ENCODE measurements around the gene CCDC167.
"Not testable (repeated sequence)": the region's sequence is repeated elsewhere in the genome, so short reads cannot be mapped to it uniquely, and the experiment has no call there.

Gene CCDC167

DNA sequence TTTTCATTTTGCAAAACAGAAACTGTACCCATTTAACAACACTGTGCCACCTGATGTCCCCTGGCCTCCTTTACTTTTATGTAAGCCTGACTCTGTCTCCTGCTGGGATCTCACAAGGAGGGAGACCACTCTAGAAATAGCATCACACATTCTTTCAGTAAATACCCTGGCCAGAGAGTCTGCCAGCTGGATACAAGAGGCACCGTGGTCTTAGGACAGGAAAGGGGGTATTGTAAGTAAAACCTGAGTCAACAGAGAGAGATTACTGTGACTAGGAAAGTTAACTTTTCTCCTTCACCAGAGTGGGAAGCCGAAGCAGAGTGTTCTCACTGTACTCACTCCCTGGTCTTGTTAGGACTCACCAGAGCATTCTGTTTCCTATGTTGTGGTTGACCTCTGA, 38.9 kb downstream of the CCDC167 start:
- no peak for DNase-seq

DNA sequence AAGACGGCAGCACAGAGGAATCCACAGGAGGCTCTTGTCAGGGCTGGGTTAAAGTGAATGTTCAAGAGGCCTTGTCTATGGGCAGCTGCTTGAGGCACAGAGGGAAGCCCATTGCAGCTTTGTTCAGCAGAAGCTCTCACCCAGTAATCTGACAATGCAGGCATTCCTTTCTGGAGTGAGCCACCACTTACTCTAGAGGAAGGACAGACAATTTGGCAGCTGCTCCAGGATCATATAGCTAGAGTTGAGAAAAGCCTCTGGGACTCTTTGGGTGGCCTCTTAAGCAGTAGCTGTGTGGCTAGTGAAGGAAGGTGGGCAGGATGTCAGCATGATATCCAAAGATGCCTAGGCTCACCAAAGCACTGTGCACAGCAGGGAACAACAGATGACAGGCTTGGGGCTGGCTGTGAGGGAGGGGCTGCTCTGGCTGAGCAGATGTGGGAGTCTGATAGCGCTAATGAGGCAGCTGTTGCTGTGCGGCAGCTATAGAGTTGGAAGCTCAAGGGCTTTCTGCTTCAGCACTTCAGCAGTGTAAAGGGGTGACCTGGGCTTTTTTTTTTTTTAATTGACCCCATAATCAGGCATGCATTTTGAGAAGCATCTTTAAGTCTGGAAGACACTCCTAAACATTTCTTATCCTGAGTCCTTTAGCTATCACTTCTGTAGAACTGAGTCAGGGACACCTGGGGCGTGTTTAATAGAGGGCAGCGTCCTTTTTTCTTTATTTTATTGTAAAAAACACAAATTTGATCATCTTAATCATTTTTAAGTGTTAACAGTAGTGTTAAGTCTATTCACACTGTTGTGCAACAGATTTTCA, 39.5 kb downstream of the CCDC167 start:
- DNase-seq, result no peak

DNA sequence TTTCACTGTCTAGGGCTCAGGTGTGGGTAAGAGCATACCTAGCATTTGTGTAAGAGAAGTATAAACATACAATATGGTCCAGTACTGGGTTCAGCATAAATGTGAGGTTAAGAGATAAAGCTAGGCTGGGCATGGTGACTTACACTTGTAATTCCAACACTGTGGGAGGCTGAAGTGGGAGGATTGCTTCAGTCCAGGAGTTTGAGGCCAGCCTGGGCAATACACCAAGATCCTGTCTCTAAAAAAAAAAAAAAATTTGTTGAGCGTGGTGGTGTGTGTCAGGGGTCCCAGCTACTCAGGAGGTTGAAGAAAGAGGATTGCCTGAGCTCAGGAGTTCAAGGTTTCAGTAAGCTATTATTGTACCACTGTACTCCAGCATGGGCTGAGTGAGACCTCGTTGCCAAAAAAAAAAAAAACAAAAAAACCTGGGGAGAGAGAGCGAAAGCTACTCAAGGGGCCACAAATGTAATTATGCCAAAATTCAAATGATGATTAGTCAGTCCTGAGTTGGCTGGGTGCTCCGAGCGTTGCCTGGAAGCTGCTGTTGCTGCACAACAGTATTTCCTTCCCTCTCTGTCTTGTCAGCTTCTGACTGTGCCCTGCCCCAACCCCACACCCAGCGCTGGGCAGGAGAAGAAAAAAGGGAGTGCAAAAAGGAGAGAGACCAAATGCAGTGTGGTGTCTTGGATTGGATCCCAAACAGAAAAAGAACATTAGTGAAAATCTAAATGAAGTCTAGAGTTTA, 42.7 kb downstream of the CCDC167 start:
- no peak for DNase-seq

DNA sequence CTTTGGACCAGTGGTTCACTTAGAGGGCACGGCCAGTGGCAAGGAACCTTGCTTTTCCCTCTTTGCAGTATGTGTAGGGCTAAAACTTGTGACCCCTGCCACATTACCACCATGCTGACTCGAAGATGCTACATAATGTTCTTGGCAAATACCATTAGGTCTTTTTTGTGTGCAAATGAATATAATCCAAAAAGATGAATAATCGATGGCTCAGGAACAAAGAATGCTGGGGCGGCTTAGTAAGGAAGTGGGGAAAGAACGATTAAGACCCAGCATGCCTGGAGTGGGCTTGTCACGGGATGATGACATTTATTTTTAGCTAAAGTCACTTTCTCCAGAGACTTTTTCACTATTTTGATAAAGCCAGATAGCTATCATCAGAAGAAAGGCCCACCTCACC, 43.6 kb downstream of the CCDC167 start:
- no peak for DNase-seq

DNA sequence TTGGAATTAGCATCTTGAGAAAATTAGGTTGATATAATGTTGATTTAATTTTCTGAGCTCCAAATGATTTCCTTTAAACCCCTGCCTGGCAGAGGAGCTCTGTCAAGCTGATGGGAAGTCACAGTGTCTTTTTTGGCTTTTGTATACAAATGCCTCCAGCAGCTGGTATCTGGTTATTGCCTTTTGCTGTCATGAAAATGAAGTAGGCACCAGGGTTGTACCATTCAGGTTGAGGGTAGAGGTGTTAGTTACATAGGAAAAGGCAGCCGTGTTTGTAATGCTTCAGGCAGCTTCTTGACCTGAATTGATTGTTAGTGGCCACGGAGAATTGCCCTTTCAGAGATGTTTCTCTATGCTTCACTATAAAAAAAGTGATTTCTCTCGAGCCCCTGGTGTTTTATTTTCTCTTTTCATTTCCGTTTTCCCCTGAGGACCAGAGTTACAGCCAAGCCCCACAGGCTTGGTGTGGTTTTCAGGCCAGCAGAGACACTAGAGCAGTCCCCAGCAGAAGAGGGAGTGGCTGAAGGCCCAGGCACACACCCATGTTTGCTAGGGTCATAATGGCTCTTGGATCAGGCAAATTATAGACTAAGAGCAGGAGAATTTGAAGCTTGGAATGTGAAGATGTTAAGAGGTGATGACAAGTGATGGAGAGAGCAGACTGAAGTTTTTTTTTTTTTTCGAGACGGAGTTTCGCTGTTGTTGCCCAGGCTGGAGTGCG, 45.1 kb downstream of the CCDC167 start:
- no peak for DNase-seq

DNA sequence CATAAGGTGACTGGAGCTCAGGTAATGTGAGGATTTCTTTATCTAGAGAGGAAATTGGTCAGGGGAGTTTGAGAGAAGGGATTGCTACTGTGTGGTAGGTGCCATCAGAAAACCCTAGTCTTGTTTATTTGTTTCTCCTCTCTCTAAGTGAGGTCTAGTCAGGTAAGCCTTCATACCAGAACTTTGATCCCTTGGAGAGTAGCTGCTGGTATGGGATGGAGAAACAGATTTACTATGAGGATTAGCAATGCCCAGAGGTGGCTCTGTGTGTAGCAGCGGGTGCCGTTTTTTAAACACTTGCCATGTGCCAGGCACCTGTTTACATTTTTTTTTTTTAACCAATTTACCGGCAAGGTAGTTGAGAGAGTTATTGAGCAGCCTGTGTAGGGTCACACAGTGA, 47.2 kb downstream of the CCDC167 start:
- no peak for DNase-seq

DNA sequence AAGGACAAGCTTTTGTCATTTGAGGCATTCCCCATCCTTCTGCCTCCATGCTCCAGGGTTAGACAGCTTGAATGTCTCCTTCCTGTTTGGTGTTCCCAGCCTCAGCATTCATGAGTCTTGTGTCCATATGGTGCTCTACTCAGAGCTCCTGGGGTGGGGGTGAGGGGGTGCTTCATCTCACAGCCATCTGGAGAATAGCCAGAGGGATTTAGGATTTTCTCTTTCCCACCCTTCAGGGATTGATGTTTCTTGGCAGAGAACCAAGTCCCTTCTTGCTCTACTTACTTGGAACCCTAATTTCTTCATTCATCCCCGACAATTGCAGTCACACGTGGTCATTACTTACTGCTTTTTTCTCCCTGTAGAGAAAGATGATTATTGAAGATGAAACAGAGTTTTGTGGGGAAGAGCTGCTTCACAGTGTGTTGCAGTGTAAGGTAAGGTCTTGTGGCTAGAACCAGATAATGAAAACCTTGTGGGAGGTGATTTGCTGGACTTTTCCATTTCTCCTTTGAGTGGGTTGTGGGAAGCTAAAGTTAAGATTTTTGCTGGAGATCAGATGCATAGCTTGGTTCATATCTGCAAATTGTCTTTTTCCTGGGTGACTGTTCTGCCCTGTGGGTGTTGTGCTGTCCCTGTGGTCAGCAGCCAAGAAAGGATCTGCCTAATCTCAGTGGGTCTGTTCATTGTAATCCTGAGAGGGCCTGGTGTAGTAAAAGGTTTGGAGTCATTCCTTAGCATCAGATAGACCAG, 48.1 kb downstream of the CCDC167 start:
- no peak for DNase-seq

DNA sequence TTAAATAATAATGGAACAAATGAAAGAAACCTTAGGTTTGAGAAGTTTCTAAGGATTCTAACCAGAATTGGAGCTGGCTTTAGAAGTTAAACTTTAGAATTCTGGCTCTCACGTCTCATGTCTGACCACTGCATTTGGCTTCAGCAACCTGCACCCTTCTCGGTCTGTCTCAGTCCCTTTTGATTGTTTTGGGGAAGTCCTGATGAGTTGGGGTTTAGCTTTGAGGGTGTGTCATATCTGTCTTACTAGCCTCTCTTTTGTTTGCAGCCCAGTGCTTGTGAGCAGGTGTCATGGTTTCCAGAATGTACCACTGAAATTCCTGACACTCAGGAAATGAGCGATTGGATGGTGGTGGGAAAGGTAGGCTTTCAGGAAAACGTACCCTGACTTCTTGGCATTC, 49.7 kb downstream of the CCDC167 start:
- no peak for DNase-seq

DNA sequence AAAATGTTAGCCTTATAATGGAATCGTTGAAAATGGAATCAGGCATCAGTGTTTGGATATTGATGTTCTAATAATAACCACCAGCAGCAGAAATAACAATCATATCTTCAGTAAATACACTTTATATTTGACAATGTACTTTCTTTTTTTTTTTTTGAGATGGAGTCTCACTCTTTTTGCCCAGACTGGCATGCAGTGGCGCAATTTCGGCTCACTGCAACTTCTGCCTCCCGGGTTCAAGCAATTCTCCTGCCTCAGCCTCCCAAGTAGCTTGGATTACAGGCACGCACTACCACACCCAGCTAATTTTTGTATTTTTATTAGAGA, 56.5 kb downstream of the CCDC167 start:
- not testable (repeated sequence) for DNase-seq

DNA sequence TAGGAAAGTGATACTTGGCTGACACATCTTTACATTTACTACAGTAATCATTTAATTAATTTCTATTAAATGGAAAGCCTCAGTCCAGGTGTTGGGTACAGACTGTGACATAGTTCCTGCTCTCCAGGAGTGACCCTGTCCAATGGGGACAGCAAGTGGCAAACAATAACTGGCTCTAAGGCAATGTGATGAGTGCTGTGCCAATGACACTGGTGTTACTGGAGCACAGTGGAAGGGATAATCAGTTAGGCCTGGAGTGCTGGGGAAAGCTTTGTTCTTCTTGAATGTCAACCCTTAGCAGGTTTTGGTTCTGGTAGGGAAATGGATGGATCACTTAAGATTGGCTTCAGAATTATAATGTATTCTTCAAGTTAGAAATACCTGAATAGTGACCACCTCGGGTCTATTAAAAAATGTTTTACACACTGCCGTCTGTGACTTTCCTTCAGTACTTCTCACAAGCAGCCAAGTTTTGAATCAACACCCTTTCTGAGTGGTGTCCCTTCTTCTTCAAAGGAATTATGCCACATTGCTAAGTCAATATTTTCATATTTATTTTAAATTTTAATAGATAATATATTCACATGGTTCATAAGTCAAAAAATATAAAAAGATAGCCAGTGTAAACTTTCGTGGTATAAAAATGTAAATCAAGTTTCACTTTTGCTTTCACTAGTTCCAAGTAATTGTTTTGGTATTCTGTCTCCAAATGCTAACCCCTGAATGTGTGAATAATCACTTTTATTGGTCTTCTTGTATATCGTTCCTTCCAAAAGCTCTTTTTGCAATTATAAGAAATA, 57.1 kb downstream of the CCDC167 start:
- no peak for DNase-seq

DNA sequence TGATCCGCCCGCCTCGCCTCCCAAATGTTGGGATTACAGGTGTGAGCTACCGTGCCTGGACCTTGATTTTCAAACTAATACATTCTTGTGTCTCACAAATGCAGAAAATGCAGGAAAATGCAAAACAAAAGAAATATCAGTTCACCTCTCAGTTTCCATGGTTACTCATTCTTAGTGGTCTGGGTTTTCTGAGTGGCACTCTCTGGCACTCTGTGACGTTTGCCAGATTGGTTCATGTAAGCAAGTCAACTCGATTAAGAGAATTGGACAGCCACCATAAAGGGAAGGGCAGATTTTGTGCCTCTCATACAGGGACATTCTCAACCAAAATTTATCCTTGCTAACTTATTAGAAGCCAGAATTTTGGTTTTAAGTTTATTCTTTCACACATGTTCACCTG, 58.0 kb downstream of the CCDC167 start:
- no peak for DNase-seq

DNA sequence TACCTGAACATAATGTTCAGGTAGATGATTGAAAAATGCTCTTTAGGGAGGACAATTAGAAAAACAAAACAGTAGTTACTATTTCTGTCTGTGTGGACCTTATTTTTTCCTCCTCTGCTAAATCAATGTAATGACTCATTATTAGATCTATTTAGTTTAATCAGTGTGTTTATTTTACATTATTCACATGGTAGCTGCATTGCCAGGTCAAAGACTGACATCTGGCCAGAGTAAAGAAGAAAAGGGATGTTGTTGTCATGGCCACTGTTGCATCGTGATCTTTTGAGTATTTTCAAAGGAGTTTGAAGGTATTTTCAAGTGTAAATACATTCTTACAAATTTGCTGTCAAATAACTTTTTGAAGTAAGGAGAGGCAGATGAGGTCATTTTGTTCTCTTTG, 60.8 kb downstream of the CCDC167 start:
- DNase-seq, result no peak

DNA sequence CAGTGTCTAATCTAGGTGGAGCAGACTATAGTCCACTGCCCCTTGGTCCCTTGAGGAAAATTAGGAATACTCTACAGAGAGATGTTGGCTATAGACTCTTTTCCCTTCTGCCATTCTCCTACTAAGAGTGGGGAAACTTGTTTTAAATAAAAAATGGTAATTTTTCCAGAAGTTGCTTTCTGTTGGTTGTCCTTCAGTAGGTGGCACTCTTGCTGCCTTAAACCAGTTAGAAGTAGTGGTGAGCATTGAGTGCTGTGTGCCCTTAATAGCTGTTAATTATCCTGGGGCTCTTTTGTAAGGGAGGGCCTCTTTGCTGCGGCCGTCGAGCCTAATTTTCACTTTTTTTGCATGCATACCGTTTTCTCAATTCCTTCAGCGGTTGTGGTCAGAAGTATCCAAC, 63.9 kb downstream of the CCDC167 start:
- DNase-seq, result no peak

DNA sequence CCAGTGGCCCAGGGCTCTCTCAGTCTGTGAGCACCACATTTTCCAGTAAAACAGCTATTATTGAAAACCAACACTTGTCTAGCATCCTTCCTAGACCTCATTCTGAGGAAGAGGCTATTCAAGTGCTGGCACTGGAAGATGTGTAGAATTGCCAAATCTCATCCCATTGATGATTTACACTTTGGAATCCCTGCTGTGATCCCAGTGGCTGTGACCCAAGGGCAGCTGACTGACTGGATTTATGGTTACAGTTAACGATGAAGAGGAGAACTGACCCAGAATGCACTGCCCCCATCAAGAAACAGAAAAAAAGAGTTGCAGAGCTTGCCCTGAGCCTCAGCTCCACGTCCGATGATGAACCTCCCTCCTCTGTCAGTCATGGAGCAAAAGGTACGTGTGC, 64.3 kb downstream of the CCDC167 start:
- DNase-seq, result no peak

DNA sequence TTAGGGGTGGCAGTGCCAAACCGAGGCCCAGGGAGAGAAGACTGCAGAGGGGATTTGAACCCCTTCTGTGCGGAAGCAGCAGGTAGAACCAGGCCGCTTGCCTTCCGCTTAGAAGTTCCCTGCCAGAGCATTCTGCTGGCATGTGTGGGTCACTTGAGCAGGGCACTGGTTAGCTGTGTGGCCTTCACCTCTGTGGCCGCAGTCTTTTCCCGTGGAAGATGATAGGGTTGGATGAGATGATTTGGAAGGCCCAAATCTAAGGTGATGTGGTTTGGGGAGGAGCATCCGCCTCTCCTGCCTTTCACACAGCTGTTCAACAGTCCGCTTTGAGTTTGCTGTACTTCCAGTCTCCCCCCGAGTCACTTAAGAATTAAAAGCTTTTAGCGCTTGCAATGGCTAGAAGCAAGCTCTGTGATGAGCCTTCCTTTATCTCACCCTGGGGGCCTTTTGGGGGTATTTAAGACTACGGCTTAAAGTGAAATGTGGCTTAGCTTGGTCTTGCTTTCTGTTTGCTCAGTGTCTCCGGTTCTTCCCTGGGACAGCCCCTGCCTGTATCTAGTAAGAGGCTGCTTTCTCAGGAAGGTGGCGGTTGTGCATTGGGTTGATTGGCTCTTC, 65.9 kb downstream of the CCDC167 start:
- DNase-seq, result no peak
